ENCODE measurements around the gene LPIN1. TPM values are rescaled to one million over a fixed set of nuclear protein-coding genes. Genes with fewer than 3 reads are reported as not detected.
A peak's percentile ranks its signal among the peaks of the same experiment; 100 is the strongest.

The LPIN1 gene
- total RNA-seq, 1 experiment from 2014 or later: 4.4 TPM

- Histone ChIP-seq H2BK20ac (ENCODE audit: low read depth, low read length, poor library complexity, severe bottlenecking) (no peak overlapping the region), H2BK12ac (ENCODE audit: insufficient read length, low read depth, low read length) (no peak overlapping the region), H3K79me1 (ENCODE audit: insufficient read depth, low read depth, low read length, poor library complexity, severe bottlenecking) (no peaks in the 10 kb centered on the region), H2AK5ac (ENCODE audit: insufficient read length, low read length) (no peak overlapping the region), H2BK15ac (ENCODE audit: low read depth, low read length) (no peak overlapping the region), H3T11ph (ENCODE audit: low read length) (no peak overlapping the region), H3K14ac (ENCODE audit: insufficient read depth, low read length) (no peak overlapping the region), H4K5ac (ENCODE audit: insufficient read length, low read depth, low read length) (no peak overlapping the region), H3K9me3 (ENCODE audit: control insufficient read depth, low read depth, low read length) (no peaks in the 10 kb centered on the region), H3K18ac (ENCODE audit: insufficient read length, low read depth, low read length) (no peak overlapping the region), H3K27me3 (ENCODE audit: insufficient read depth, low read length) (no peaks in the 10 kb centered on the region), H3K4ac (ENCODE audit: low read depth, low read length) (no peak overlapping the region), H2BK5ac (ENCODE audit: insufficient read length, low read length) (no peak overlapping the region), H4K20me1 (ENCODE audit: control insufficient read depth, insufficient read depth, insufficient read length) (no peaks in the 10 kb centered on the region), H3K4me2 (ENCODE audit: insufficient read depth, insufficient read length, low read length) (no peak overlapping the region), H3K23ac (ENCODE audit: insufficient read length, low read depth, low read length) (no peak overlapping the region), H3K23me2 (ENCODE audit: insufficient read length, low read depth, low read length, poor library complexity, severe bottlenecking) (no peaks in the 10 kb centered on the region), H3K56ac (ENCODE audit: insufficient read length, low read depth, low read length) (no peak overlapping the region), H3K27ac (ENCODE audit: insufficient read length, low read depth, low read length) (no peak overlapping the region), H2BK120ac (ENCODE audit: low read depth, low read length, poor library complexity, severe bottlenecking) (no peak overlapping the region), H4K8ac (replicated peaks; ENCODE audit: insufficient read length, low read depth, low read length) (no peak overlapping the region), H3K4me1 (ENCODE audit: insufficient read depth, low read length) (peaks cover 13% of the 10 kb centered on the region), H3K79me2 (ENCODE audit: insufficient read depth, low read length) (no peaks in the 10 kb centered on the region; the same call in 1 of the 2 replicates), H2AFZ (ENCODE audit: low read length) (no peak overlapping the region), H3K9ac (ENCODE audit: extremely low read depth, insufficient read length, low read length) (no peak overlapping the region), H4K91ac (ENCODE audit: insufficient read length, low read depth, low read length) (no peak overlapping the region)
- no peak for TF ChIP-seq CTCF (conservative IDR thresholded peaks at IDR 0.05)
- peaks cover 53% of the 10 kb centered on the region in 2 experiments for H3K4me1 Mint-ChIP-seq
- WGBS (ENCODE audit: extremely low coverage, insufficient read length, low lambda C conversion rate): no CpG with 5 or more reads among the region's 10 CpGs
- H3K36me3 Mint-ChIP-seq (ENCODE audit: insufficient read depth in 1 of 3, low read depth in 3 of 3): no peaks in the 10 kb centered on the region; a peak in 2 of 7 replicates
- H3K4me3 Mint-ChIP-seq: peak overlapping the region in 1 of 2 experiments; percentile 36; a peak in 1 of 5 replicates
- peak overlapping the region in 1 of 3 experiments; percentile 65; a peak in 2 of 7 replicates for H3K27ac Mint-ChIP-seq
- DNase-seq: peak; percentile 96
- peaks cover 0 to 2% of the 10 kb centered on the region in 2 experiments; a peak in 2 of 5 replicates for H3K9me3 Mint-ChIP-seq
- peaks cover 40% of the 10 kb centered on the region for H3K27me3 Mint-ChIP-seq (ENCODE audit: low read depth)
These were observed 2.4 kb upstream of the LPIN1 start for GRCh38 chr2:11743846-11744553.

Measured in H9 (cell line).